ENCODE data around the gene MYCBP2.

DNA sequence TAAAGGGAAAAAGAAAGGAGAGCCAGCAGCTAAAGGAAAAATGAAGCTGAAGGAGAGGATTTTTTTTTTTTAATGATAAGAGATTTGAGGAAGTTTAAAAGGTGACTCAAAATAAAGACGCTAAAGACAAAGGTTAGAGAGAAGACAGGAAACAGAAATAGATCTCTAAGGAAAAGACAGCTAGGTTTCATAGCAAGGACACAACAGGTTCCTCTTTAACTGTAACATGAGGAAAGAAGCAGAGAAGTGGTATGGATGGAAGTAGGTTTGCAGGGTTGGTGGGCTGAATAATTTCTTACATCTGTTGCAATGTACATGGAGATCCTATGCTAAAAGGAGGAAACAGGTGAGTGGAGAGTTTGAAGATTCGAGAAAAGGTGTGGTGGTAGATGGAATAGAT, 107.5 kb downstream of the MYCBP2 start:
- TF ChIP-seq YY1 (IDR thresholded peaks at IDR 0.05; ENCODE audit: insufficient read depth, insufficient read length) (no peak), ZNF274 (IDR thresholded peaks at IDR 0.05; ENCODE audit: low read depth, low read length) (no peak)
